DND-41 (cell line): ENCODE data around the gene WDR12.

Experiments
- CTCF ChIP-seq: IDR thresholded peaks from 2 replicates; pipeline ENCODE4 v1.5.1; 2012; ENCODE audit warnings: borderline replicate concordance, low read length, moderate library complexity, mild to moderate bottlenecking; ENCODE audit not compliant: poor library complexity, severe bottlenecking; ENCODE audit errors: extremely low read depth
- EZH2 ChIP-seq: IDR thresholded peaks from 3 replicates; pipeline ENCODE4 v1.6.1; 2012; ENCODE audit warnings: borderline replicate concordance, low read depth, mild to moderate bottlenecking, moderate library complexity, low read length, inconsistent platforms; ENCODE audit not compliant: severe bottlenecking

GRCh38 chr2:202911512-202912341 is at the start of gene WDR12, which contains the start of gene CARF:
- TF ChIP-seq CTCF (no peak), EZH2 (no peak)
